Fibroblast of skin of back (primary cell): ENCODE data around the gene GSKIP.
A peak's percentile ranks its signal among the peaks of the same experiment; 100 is the strongest.

Source experiments
- DNase-seq: peaks from one replicate; pipeline ENCODE4 v3.0.0-alpha.2; 2013

The GSKIP gene

DNA sequence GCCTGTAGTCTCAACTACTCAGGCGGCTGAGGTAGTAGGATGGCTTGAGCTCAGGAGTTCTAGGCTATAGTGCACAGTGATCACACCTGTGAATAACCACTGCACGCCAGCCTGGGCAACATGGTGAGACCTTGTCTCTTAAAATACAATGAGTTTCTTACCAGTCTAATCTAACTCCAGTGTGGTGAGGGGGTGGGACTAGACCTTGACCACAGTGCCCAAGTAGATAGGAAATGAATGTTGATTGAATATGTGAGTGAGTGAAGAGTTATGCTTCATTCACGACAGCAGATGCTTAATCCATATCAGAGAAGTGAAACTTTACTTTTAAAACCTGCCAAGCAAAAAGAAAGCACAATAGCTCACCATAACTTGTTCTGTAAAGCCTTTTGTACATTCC, 17.4 kb downstream of the GSKIP start:
- DNase-seq, result no peak

DNA sequence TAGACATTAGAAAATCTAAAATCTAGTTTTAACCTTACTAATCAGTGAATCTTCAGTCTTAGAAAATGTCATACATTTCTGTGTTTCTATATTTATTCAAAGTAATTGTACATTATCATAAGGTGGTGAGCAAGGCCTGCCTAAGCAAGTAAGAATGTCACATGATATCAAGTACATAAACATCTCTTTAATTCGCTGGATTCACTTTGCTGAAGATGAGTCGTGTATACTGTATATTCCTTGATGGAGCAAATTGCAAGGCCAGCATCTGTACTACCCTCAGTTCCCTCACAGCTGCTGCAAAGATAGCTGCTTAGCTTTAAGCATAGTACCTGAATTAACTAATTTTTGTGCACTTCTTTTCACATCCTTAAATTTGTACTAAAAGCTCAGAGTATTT, 20.1 kb downstream of the GSKIP start:
- no peak for DNase-seq

DNA sequence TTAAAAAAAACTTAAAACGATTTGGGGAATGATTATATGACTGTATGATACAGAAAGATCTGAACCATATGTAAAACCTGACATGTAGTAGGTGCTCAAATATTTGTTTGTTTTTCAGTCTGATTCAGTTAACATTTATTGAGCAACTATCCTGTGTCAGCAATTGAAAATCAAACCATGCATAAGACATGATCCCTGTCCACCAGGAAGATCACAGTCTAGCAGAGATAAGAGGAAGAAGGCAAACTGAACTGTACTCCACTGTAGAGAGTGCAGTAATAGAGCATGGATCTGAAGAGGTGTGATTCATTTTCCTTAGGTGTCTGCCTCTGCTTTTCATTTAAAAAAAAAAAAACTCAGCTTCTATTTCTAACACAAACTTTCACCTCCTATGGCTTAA, 20.7 kb downstream of the GSKIP start:
- no peak for DNase-seq

GRCh38 chr14:96384740-96385139, 21.4 kb downstream of the GSKIP start:
- no peak for DNase-seq

GRCh38 chr14:96385385-96385784, 22.1 kb downstream of the GSKIP start:
- no peak for DNase-seq

DNA sequence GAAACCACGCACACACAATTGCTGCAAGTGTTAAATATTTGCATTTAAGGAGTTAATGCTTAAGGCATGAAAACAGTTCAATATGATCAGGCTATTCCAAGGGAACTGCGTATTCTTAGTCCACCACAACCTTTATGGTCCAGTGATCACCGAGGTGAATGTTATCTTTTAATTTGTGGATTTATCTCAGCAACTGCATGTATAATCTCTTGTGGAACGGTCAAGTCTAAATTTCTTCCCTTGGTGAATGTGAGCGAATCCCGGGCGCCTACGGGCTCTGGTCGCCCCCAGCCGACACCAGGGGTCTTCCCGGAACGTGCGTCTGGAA, 27.6 kb downstream of the GSKIP start:
- DNase-seq, result no peak

GRCh38 chr14:96391293-96392118, 28.2 kb downstream of the GSKIP start:
- peak; percentile 91 for DNase-seq

- no peak for DNase-seq
Measured at GRCh38 chr14:96393071-96393691, 29.9 kb downstream of the GSKIP start.

DNA sequence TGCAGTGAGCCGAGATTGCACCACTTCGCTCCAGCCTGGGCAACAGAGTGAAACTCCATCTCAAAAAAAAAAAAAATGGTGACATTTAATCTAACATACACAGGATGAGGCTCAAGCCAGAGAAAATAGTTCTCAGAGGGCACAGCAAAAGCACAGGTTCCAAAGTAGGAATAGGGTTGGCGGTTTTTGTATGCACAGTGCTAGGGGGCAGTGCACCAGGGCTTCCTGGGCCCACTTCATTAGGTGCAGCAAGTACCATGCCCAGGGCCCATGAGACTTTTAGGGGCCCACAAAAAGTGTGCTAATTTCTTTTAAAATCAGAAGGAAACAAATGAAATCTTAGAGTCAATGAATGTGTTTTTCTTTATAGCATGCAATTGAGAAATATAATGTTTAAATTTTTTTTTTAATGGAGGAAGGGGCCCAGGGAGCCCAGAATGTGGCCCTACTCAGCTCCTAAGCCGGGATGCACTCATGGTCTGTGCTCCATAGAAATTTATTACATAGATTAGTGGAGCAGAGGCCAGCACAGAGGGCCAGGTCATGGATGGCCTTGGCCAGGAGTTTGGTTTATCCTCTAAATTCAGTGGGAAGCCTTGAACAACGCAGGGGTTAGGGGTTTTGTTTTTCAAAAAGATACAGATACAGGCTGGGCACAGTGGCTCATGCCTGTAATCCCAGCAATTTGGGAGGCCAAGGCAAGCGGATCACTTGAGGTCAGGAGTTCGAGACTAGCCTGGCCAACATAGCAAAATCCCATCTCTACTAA, 30.9 kb downstream of the GSKIP start:
- DNase-seq, result no peak

GRCh38 chr14:96398432-96398831, 35.1 kb downstream of the GSKIP start:
- no peak for DNase-seq

DNA sequence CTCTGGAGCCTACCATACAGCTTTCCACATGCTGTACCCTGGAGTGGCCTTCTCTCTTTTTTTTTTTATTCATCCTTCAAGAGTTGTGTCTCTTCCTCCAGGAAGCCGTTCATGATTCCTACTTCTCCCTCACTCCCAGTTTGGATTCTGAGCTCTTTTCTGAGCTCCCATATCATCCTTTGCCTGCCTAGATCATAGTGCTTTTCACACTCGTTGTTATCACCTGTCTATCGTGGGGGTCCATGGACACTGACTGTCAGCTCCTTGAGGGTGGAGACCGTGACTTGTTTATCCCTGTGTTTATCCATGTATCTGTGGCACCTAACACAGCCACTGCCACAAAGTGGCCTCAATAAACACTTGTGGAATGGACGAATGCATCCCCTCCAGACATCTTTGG, 35.6 kb downstream of the GSKIP start:
- DNase-seq, result no peak

DNA sequence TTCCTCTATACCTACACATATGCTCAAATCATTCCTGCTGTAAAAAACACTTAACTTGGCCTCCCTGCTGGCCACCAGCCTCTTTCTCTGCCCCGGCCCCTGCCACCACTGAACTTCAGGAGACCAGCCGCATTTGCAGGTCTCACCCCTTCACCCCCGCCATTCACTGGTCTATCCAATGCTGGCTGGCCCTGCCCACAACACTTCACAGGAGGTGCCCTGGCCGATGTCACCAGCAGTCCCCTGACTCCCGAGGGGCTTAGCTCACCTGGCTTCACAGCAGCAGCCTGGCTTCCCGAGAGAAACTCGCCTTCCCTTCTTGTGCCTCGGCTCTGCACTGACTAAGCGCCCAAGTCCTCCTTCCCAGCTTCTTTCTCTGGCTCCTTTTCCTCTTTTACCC, 36.1 kb downstream of the GSKIP start:
- DNase-seq, result no peak

- DNase-seq, result no peak
Measured at GRCh38 chr14:96400495-96400894, 37.2 kb downstream of the GSKIP start.

GRCh38 chr14:96403409-96403808, 40.1 kb downstream of the GSKIP start:
- DNase-seq, result no peak

DNA sequence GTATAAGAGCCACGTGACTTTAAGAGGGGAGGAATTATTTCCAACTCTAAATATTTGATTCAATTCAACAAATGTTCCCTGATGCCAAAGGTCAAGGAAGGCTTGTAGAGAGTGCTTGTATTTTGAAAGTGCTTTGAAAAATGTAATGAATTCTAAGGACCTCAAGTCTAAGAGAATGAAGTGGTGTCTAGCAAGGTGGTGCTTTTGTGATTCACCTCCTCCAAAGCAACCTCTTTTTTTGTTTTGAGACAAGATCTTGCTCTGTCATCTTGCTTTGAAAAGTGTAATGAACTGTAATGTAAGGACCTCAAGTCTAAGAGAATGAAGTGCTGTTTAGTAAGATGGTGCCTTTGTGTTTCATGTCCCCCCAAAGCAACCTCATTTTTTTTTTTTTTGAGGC, 42.4 kb downstream of the GSKIP start:
- no peak for DNase-seq

GRCh38 chr14:96407935-96408570, 44.7 kb downstream of the GSKIP start:
- DNase-seq, result no peak

- no peak for DNase-seq
Measured at GRCh38 chr14:96408608-96409007, 45.3 kb downstream of the GSKIP start.

- DNase-seq, result no peak
Measured at GRCh38 chr14:96409701-96410100, 46.4 kb downstream of the GSKIP start.

DNA sequence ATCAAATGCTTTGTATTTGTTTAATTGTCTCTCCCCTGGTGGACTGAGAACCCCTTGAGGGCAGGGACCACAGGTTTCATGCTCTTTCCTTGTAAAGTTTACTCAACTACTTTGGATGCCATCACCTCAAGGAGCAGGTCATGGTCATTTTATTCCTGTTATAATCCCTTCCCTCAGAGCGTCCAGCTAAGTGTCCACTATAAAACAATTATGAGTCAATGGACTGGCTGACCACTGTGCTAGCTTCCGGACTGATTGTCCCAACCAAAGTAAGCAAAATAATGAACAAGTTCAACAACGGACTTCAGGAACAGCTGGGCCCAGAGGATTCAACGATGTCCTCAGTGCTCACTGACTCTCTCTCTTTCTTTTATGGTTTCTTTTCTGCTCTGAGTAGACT, 46.8 kb downstream of the GSKIP start:
- no peak for DNase-seq

- DNase-seq, result no peak
Measured at GRCh38 chr14:96413526-96413925, 50.2 kb downstream of the GSKIP start.

DNA sequence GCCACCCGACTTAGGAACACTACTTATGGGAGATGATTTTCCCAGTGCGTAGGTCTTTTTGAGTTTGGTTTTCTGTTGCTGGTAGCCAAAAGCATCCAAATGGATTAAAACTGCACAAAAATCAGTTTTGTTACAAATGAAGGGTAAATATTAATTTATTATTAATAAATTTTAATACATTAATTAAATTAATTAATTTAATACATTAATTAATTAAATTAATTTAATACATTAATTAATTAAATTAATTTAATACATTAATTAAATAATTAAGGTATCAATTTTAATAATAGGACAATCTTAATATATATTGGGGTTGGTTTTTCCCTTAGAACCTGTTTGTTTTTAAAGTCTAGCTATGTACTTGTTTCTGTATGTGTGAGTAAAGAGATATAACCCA, 52.2 kb downstream of the GSKIP start:
- no peak for DNase-seq

- no peak for DNase-seq
Measured at GRCh38 chr14:96416292-96416691, 53.0 kb downstream of the GSKIP start.

DNA sequence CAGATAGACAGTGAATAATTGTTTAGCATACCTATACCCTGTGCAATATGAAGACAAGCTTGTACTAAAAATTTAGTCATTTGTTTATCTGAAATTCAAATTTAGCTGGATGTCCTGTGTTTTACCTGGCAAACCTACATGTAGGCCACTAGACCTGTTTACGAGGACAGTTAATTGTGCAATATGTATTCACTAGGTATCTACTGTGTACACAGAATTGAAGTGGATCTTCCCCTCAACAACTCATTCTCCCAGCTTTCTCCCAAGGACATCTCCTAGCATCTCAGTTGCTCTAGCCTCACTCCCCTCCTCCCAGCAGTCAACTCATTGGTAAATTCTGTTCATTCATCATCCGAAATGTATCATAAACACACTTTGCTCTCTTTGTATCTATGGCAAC, 53.9 kb downstream of the GSKIP start:
- DNase-seq, result no peak
